ENCODE results near the gene ARVCF.
"Not testable (repeated sequence)": the region's sequence is repeated elsewhere in the genome, so short reads cannot be mapped to it uniquely, and the experiment has no call there.

ARVCF gene

DNA sequence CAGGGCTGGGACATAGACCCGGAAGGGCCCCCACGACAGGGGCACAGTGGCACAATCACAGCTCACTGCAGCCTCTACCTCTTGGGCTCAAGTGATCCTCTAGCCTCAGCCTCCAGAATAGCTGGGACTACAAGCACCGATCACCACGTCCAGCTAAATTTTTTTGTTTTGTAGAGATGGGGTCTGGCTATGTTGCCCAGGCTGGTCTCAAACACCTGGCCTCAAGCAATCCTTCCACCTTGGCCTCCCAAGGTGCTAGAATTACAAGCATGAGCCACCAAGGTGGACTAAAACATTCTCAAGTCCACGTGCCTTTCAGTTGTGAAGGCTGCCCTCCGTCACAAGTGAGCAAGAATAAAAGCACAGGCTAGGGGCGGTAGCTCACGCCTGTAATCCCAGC lies 85.1 kb downstream of the ARVCF start:
- DNase-seq: no peak

DNA sequence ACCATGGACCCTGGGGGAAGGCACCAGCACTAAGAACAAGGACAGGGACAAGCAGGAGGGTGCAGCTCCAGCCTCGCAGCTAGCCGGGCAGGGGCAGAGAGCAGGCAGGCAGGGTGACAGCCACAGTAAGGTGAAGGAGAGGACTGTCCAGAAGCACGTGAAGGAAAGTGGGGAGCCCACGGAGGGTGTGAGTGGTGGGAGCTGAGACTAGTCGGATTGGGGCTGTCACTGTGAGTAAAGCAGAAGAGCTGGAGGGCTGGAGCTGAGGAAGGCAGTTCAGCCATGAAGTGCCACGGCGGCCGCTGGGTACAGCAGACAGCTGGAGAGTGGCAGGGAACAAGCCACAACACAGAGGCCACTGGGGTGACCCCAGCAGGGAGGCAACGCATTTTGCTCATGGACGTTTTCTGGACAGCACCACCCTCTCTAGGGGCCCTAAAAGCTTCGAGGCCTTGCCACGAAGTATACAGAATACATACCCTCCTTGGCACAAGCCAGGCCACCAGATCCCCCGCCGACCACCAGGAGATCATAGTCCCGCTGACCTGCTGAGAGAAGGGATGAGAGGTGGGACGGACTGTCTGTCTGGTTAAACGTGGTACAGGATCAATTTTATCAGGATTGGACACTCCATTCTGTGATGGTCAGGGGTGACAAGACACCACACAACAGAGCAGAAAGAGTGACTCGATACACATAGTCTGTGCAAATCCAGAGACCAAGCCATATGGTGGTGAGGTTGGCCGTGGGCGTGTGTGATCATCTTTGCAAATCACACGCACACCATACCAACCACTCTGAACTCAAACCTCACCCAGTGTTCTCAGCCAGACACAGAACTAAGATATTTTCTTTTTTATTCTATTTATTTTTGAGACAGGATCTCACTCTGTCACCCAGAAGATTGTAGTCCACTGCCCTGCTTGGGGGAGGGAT lies 85.8 kb downstream of the ARVCF start:
- DNase-seq: no peak

DNA sequence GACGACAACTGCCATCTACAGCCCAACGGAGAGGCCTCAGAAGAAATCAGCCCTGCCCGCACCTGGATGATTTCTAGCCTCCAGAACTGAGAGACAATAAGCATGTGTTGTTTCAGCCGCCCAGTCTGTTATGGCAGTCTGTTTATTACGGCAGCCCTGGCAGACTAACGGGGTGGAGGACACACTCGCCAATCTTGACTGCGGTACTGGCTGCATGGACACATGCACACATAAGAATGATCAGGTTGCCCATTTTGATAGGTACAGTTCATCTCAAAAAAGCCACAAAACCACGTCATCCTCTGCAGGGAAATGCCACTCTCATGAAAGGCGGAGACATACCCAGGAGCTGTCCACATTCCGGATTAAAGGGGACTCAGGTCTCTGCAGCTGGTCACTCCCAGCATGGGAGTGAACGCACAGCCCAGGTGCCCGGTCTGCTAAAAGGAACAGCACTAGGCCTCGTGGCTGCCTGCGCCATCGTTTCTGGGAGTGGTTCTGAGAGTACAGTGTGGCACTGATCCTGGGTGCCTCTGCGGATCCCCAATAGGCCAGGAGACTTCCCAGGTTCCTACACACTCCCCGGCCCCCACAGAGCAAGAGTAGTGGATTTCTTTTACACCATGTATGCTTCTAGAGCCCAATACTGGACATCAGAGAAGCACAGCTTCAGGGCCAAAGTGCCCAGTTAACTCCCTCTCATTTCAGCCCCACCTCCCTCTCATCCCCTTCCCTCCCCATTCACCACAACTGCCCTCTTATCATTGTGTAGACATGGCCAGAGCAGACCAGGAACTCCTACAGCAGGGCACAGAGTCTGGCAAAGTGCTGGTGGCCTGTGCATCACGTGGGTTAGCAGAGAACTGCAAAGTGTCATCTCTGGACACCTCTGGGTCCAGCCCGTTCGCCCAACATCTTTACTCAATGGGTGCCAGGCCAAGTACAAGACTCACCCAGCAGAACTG lies 86.8 kb downstream of the ARVCF start:
- DNase-seq: no peak

DNA sequence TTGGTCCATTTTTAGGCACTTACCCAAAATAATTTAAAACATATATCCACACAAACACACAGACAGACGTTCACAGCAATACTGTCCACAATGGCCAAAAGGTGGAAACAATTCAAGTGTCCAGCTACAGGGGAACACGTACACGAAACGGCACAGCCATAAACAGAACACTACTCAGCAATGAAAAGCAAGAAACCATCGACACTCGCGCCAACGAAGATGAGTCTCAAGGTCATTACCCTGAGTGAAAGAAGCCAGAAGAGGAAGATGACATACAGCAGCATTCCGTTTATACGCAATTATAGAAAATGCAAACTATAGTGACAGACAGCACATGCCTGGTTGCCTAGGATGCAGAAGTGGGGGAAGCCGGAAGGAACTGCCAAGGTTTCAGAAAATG lies 88.4 kb downstream of the ARVCF start:
- DNase-seq: no peak

DNA sequence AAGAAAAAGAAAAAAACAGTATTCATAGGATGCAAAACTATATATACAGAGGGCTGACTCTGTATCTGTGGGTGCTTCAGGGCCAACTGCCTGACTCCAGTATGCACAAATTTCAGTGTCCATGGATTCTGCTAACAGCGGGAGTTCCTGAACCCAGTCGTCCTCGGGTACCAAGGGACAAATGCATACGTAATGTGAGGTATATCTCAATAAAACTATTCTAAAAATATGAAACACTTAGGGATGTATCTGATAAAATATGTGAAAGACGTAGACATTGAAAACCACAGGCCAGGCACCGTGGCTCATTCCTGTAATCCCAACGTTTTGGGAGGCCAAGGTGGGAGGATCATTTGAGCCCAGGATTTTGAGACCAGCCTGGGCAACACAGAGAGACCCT lies 88.9 kb downstream of the ARVCF start:
- no peak for DNase-seq

DNA sequence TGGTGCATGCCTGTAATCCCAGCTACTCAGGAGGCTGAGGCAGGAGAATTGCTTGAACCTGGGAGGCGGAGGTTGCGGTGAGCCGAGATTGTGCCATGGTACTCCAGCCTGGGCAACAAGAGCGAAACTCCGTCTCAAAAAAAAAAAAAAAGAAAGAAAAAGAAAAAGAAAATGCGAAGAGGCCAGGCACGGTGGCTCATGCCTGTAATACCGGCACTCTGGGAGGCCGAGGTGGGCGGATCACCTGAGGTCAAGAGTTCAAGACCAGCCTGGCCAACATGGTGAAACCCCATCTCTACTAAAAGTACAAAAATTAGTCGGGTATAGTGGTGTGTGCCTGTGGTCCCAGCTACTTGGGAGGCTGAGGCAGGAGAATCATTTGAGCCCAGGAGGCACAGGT lies 90.6 kb downstream of the ARVCF start:
- DNase-seq: not testable (repeated sequence)

DNA sequence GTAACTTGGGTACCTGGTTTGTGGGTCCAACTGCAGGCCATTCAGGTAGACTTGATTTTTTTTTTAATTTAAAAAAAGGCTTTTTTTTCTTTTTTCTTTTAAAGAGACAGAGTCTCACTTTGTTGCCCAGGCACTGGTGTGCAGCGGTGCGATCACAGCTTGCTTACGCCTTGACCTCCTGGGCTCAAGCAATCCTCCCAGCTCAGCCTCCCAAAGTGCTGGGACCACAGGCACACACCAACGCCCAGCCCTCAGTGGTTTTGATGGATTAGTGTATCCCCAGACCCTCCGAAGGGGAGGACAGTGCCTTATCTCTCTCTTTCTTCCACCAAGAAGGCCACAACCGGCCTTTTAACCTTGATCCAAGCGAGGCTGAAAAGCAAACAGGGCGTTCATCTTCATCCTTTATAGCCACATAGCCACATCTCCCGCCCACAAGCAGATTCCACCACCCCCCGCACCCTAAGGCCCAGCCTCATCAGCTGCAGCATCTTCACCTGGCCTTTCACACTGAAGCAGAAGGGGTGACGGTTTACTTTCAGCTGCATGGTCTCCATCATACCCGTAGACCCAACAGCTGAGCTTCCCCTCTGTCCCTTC lies 92.6 kb downstream of the ARVCF start:
- DNase-seq: no peak

DNA sequence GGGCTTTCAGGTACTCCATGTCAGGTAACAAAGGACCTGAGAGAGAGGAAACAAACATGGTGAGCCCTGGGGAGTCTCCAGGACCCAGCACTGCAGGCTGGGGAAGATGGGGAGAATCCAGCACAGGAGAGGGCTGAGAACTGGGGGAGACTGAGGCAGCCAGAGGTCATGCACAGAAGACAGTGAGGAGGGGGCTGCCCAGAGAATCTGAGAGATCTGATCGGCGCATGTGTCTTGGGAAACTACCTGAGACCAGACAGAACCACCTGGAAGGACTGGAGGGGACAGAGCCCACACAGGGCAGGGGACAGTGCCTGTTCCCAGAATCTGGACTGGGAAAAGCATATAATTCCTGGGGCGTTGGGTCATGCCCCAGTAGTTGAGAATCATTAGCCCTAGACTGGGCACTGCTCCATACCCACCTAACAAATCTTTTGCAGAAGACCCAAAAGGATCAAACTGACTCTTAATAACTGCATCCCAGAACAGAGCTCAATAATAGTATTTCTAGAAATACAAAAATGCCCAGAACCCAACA lies 95.0 kb downstream of the ARVCF start:
- DNase-seq: no peak
